Measurements from ENCODE around the gene OR10A5. TPM values are rescaled to one million over a fixed set of nuclear protein-coding genes. Genes with fewer than 3 reads are reported as not detected.

Gene OR10A5
- total and polyA plus RNA-seq, 2 experiments from 2014 or later: 0.37 TPM; not detected in 1

DNA sequence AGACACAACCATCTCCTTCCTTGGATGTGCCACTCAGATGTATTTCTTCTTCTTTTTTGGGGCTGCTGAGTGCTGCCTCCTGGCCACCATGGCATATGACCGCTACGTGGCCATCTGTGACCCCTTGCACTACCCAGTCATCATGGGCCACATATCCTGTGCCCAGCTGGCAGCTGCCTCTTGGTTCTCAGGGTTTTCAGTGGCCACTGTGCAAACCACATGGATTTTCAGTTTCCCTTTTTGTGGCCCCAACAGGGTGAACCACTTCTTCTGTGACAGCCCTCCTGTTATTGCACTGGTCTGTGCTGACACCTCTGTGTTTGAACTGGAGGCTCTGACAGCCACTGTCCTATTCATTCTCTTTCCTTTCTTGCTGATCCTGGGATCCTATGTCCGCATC lies 31.4 kb downstream of the OR10A5 start:
- Mint-ChIP-seq H3K4me1 (no peaks in the 10 kb centered on the region), H3K27me3 (ENCODE audit: insufficient read depth, low read depth, poor library complexity) (no peaks in the 10 kb centered on the region), H3K27ac (no peak overlapping the region), H3K36me3 (ENCODE audit: low read depth) (no peaks in the 10 kb centered on the region), H3K4me3 (no peak overlapping the region), H3K9me3 (0 out of 3 replicates have a peak, but pooled peaks cover 3% of the 10 kb centered on the region)
- H3K79me2 ChIP-seq (replicated peaks; ENCODE audit: insufficient read depth): no peaks in the 10 kb centered on the region
- no peaks in the 10 kb centered on the region for H3K36me3 ChIP-seq (ENCODE audit: insufficient read depth)
- no peaks in the 10 kb centered on the region for H4K20me1 ChIP-seq (replicated peaks; ENCODE audit: insufficient read depth)
- H3K4me1 ChIP-seq (ENCODE audit: insufficient read depth): no peaks in the 10 kb centered on the region
- no peaks in the 10 kb centered on the region for H3F3A ChIP-seq (replicated peaks; ENCODE audit: low read depth)
- no peak overlapping the region for H3K4me2 ChIP-seq
- H3K9me2 ChIP-seq (ENCODE audit: insufficient read depth): no peaks in the 10 kb centered on the region
- H3K27ac ChIP-seq (ENCODE audit: low read depth): no peak overlapping the region
- ATAC-seq: no peak
- H3K27me3 ChIP-seq (ENCODE audit: insufficient read depth): no peaks in the 10 kb centered on the region
- H2AFZ ChIP-seq: no peak overlapping the region
- H3K4me3 ChIP-seq: no peak overlapping the region
- TF ChIP-seq NANOG (IDR thresholded peaks at IDR 0.05; ENCODE audit: borderline replicate concordance) (no peak), EZH2phosphoT487 (IDR thresholded peaks at IDR 0.05; ENCODE audit: unreplicated experiment) (no peak), ZNF462 (CRISPR knock-in tag; IDR thresholded peaks at IDR 0.05) (no peak), POLR2AphosphoS5 (IDR thresholded peaks at IDR 0.05; ENCODE audit: low read depth) (no peak), CREB1 (CRISPR knock-in tag; IDR thresholded peaks at IDR 0.05; ENCODE audit: low read depth) (no peak), ZNF331 (CRISPR knock-in tag; IDR thresholded peaks at IDR 0.05; ENCODE audit: low read depth) (no peak)
- TF ChIP-seq, protein P1, sequence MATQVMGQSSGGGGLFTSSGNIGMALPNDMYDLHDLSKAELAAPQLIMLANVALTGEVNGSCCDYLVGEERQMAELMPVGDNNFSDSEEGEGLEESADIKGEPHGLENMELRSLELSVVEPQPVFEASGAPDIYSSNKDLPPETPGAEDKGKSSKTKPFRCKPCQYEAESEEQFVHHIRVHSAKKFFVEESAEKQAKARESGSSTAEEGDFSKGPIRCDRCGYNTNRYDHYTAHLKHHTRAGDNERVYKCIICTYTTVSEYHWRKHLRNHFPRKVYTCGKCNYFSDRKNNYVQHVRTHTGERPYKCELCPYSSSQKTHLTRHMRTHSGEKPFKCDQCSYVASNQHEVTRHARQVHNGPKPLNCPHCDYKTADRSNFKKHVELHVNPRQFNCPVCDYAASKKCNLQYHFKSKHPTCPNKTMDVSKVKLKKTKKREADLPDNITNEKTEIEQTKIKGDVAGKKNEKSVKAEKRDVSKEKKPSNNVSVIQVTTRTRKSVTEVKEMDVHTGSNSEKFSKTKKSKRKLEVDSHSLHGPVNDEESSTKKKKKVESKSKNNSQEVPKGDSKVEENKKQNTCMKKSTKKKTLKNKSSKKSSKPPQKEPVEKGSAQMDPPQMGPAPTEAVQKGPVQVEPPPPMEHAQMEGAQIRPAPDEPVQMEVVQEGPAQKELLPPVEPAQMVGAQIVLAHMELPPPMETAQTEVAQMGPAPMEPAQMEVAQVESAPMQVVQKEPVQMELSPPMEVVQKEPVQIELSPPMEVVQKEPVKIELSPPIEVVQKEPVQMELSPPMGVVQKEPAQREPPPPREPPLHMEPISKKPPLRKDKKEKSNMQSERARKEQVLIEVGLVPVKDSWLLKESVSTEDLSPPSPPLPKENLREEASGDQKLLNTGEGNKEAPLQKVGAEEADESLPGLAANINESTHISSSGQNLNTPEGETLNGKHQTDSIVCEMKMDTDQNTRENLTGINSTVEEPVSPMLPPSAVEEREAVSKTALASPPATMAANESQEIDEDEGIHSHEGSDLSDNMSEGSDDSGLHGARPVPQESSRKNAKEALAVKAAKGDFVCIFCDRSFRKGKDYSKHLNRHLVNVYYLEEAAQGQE (IDR thresholded peaks at IDR 0.05; ENCODE audit: unreplicated experiment): no peak
- no peak for DNase-seq (ENCODE audit: low spot score)

Data from GM23338 (cell line).